SKM-1 (cell line): ENCODE measurements around the gene MAPK8IP1.

Experiments used
- DNase-seq: peaks from one replicate; lab custom pipeline; 2025; ENCODE audit not compliant: unreplicated experiment; lab: John Stamatoyannopoulos, UW

Gene MAPK8IP1

GRCh38 chr11:45941285-45941684, 55.8 kb downstream of the MAPK8IP1 start:
- no peak for DNase-seq

DNA sequence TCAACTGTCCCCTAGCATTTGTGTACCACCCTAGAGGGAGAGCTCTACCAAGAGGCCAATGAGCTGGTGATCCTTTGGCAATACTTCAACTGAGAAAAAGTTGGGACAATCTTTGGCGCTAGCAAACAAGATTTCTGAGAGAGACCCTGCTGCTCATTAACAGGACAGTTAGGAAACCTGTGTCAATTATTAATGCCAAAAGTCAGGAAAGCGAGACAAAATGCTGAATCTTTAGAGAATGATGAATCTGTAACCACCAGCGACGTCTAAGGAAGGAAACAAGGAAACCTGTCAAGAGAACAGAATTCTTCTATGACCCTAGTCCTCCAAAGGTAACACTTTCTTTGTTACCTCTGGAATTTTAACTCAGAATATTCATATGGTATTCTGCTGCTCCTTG, 56.9 kb downstream of the MAPK8IP1 start:
- no peak for DNase-seq

- DNase-seq, result no peak
These were observed 60.0 kb downstream of the MAPK8IP1 start for GRCh38 chr11:45945397-45945999.

- DNase-seq, result no peak
These were observed 62.4 kb downstream of the MAPK8IP1 start for GRCh38 chr11:45947885-45948284.

- DNase-seq, result no peak
These were observed 62.9 kb downstream of the MAPK8IP1 start for GRCh38 chr11:45948356-45948755.

- DNase-seq, result no peak
These were observed 64.5 kb downstream of the MAPK8IP1 start for GRCh38 chr11:45949992-45950407.
